Measurements from ENCODE around the gene CTNNB1.

Gene CTNNB1

DNA sequence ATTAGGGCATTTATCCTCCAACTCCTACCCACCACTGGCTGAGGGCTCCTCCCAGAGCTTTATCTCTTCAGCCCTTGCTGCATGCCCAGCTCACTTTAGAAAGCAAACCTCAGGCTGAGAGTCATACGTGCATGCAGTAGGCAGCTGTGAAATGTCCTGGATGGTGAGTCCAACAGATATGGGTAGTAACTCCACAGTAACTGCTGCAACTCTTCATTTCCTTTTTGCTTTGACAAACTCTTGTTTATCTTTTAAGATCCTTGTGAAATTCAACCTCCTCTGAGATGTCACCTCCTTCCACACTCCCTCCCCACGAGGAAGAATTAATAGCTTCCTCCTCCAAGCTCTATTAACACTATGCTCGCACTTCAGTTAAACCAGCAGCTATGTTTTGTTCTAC, 35.9 kb upstream of the CTNNB1 start:
- H3K4me3 ChIP-seq (ENCODE audit: low read depth, low read length), result no peak overlapping the region
- TF ChIP-seq, protein P1, sequence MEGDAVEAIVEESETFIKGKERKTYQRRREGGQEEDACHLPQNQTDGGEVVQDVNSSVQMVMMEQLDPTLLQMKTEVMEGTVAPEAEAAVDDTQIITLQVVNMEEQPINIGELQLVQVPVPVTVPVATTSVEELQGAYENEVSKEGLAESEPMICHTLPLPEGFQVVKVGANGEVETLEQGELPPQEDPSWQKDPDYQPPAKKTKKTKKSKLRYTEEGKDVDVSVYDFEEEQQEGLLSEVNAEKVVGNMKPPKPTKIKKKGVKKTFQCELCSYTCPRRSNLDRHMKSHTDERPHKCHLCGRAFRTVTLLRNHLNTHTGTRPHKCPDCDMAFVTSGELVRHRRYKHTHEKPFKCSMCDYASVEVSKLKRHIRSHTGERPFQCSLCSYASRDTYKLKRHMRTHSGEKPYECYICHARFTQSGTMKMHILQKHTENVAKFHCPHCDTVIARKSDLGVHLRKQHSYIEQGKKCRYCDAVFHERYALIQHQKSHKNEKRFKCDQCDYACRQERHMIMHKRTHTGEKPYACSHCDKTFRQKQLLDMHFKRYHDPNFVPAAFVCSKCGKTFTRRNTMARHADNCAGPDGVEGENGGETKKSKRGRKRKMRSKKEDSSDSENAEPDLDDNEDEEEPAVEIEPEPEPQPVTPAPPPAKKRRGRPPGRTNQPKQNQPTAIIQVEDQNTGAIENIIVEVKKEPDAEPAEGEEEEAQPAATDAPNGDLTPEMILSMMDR (IDR thresholded peaks at IDR 0.05; ENCODE audit: low read depth, low read length, missing control alignments), result no peak
- DNase-seq (ENCODE audit: low read depth), result no peak
- in situ Hi-C loops (cut with HindIII; ENCODE audit: low sequenced_read_pairs), result no loop called here

- H3K4me3 ChIP-seq (ENCODE audit: low read depth, low read length), result no peak overlapping the region
- in situ Hi-C loops (cut with HindIII; ENCODE audit: low sequenced_read_pairs), result no loop called here
- DNase-seq (ENCODE audit: low read depth), result no peak
- TF ChIP-seq, protein P1 (IDR thresholded peaks at IDR 0.05; ENCODE audit: low read depth, low read length, missing control alignments), result no peak
Measured at GRCh38 chr3:41164777-41165176, 34.5 kb upstream of the CTNNB1 start.

DNA sequence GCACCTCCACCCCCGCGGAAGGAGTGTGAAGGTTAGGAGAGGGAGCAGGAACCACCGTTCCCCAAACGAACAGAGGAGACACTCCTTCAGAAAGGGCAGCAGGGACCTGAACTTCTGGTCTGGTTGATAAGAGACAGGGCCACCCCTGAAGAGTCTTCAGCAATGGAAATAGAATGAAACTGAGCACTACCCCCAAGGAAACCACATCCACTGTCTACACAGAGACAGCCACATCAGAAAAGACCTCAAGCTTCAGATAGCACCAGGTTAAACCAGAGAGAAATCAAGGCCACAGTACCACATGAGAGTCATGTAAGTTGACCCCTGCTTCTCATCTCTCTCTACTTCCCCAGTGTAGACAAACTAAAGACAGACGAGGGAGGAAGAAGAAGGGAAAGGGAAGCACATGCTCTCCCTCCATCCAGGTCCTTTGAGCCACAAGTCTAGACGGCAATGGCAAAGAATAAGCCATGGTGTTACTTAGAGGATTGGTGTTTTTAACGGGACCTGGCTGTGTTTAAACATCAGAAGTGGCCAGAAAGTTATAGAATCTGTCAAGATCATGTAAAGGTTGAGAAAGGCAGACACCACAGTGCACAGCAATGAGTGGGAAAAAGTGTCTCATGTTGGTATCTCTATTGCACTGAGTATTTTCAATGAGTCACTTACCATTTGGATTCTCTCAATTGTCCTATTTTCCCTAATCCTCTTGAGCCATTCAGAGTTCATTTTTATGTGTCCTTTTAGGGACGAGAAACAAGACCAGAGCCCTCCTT, 31.4 kb upstream of the CTNNB1 start:
- in situ Hi-C loops (cut with HindIII; ENCODE audit: low sequenced_read_pairs), result no loop called here
- H3K4me3 ChIP-seq (ENCODE audit: low read depth, low read length), result no peak overlapping the region
- DNase-seq (ENCODE audit: low read depth), result no peak
- TF ChIP-seq, protein P1 (IDR thresholded peaks at IDR 0.05; ENCODE audit: low read depth, low read length, missing control alignments), result no peak

- no peak overlapping the region for H3K4me3 ChIP-seq (ENCODE audit: low read depth, low read length)
- TF ChIP-seq, protein P1 (IDR thresholded peaks at IDR 0.05; ENCODE audit: low read depth, low read length, missing control alignments), result no peak
- in situ Hi-C loops (cut with HindIII; ENCODE audit: low sequenced_read_pairs), result no loop called here
- DNase-seq (ENCODE audit: low read depth), result no peak
Measured at GRCh38 chr3:41169023-41169422, 30.3 kb upstream of the CTNNB1 start.

- TF ChIP-seq, protein P1 (IDR thresholded peaks at IDR 0.05; ENCODE audit: low read depth, low read length, missing control alignments), result no peak
- no peak for DNase-seq (ENCODE audit: low read depth)
- in situ Hi-C loops (cut with HindIII; ENCODE audit: low sequenced_read_pairs), result no loop called here
- no peak overlapping the region for H3K4me3 ChIP-seq (ENCODE audit: low read depth, low read length)
Measured at GRCh38 chr3:41173926-41174885, 25.1 kb upstream of the CTNNB1 start.

- no peak for DNase-seq (ENCODE audit: low read depth)
- TF ChIP-seq, protein P1 (IDR thresholded peaks at IDR 0.05; ENCODE audit: low read depth, low read length, missing control alignments), result no peak
- H3K4me3 ChIP-seq (ENCODE audit: low read depth, low read length), result no peak overlapping the region
- in situ Hi-C loops (cut with HindIII; ENCODE audit: low sequenced_read_pairs), result no loop called here
Measured at GRCh38 chr3:41175365-41175764, 23.9 kb upstream of the CTNNB1 start.
